ENCODE data around the gene INAVA. TPM values are rescaled to one million over a fixed set of nuclear protein-coding genes. Genes with fewer than 3 reads are reported as not detected.

INAVA gene
- total RNA-seq, 1 experiment from 2014 or later, result 36.8 TPM

Other genes with a start within 250 kb of the INAVA start
- gene DDX59, start 225.0 kb upstream of the INAVA start, total RNA-seq (2021), result 13.9 and 14.0 TPM in 2 replicates
- gene CAMSAP2, start 156.0 kb upstream of the INAVA start, total RNA-seq (2021), result 30.7 and 33.7 TPM in 2 replicates
- gene GPR25, start 21.9 kb upstream of the INAVA start, total RNA-seq (2021), result not detected in 2 replicates
- gene KIF21B, start 128.8 kb downstream of the INAVA start, total RNA-seq (2021), result 7.0 and 7.5 TPM in 2 replicates
- gene CACNA1S, start 217.5 kb downstream of the INAVA start, total RNA-seq (2021), result 0.04 TPM in 1 of 2 replicates, not detected in the other
- gene ASCL5, start 232.3 kb downstream of the INAVA start, total RNA-seq (2021), result 0.15 and 0.31 TPM in 2 replicates

Measured in H9 (cell line).